ENCODE results near the gene IDUA. TPM values are rescaled to one million over a fixed set of nuclear protein-coding genes. Genes with fewer than 3 reads are reported as not detected.

Gene IDUA
- total RNA-seq, 4 donors from 2014 or later = 23.9 to 79.4 (median 52.9) TPM

DNA sequence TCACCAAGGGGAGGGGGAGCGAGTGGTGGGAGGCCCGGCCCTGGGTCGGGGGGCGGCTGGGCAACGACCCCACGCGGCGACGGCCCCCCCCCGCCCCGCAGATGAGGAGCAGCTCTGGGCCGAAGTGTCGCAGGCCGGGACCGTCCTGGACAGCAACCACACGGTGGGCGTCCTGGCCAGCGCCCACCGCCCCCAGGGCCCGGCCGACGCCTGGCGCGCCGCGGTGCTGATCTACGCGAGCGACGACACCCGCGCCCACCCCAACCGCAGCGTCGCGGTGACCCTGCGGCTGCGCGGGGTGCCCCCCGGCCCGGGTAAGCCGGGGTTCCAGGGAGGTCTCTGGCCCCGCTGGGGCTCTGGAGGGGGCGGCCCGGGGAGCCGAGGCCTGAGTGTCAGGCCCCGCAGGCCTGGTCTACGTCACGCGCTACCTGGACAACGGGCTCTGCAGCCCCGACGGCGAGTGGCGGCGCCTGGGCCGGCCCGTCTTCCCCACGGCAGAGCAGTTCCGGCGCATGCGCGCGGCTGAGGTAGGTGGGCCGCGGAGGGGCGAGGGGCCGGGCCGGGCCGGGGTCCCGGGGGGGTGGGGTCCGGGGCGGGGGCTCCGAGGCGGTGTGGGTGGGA is 15.9 kb downstream of the IDUA start:
- Histone ChIP-seq H3K27me3 (peaks cover 0 to 77% of the 10 kb centered on the region in 2 donors), H3K4me3 (no peak overlapping the region)
- WGBS, 2 donors = 10% methylated on average over 2 of the region's 75 CpGs; no CpG with 5 or more reads in 1 of the 2 donors

DNA sequence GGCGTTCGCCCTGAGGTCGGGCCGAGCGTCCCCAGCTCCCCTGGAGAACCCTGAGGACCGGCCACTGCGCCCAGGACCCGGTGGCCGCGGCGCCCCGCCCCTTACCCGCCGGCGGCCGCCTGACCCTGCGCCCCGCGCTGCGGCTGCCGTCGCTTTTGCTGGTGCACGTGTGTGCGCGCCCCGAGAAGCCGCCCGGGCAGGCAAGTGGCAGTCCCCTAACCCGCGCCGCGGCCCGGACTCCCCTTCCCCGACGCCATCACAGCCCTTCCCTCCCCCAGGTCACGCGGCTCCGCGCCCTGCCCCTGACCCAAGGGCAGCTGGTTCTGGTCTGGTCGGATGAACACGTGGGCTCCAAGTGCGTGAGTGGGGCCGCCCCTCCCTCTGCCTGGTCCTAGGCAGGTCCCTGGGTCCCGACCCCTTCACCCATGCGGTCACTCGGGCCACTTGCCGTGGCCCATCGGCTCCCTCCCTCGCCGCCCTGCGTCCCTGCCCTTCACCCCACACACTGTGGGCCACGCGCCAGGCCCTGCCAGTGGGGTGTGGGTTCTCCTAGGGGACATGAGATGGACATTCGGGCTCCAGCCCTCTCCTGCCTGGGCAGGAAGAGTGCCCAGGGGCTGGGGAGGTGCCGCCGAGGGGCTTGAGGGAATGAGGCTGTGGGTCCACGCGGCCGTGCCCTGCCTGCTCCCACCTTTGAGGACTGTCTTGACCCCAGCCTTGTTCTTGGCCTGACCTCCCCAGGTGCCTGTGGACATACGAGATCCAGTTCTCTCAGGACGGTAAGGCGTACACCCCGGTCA is 16.6 kb downstream of the IDUA start:
- H3K27ac ChIP-seq = no peak overlapping the region
- H3K27me3 ChIP-seq = peaks cover 0 to 78% of the 10 kb centered on the region in 2 donors
- WGBS, 2 donors = 26 to 38% methylated on average over 48 to 53 of the region's 63 CpGs
- peaks cover 0 to 7% (median 0%) of the 10 kb centered on the region in 3 donors for H3K36me3 ChIP-seq
- no peak for TF ChIP-seq POLR2A (IDR thresholded peaks at IDR 0.05)
- TF ChIP-seq EP300 (IDR thresholded peaks at IDR 0.05) = no peak
- TF ChIP-seq, protein P1, sequence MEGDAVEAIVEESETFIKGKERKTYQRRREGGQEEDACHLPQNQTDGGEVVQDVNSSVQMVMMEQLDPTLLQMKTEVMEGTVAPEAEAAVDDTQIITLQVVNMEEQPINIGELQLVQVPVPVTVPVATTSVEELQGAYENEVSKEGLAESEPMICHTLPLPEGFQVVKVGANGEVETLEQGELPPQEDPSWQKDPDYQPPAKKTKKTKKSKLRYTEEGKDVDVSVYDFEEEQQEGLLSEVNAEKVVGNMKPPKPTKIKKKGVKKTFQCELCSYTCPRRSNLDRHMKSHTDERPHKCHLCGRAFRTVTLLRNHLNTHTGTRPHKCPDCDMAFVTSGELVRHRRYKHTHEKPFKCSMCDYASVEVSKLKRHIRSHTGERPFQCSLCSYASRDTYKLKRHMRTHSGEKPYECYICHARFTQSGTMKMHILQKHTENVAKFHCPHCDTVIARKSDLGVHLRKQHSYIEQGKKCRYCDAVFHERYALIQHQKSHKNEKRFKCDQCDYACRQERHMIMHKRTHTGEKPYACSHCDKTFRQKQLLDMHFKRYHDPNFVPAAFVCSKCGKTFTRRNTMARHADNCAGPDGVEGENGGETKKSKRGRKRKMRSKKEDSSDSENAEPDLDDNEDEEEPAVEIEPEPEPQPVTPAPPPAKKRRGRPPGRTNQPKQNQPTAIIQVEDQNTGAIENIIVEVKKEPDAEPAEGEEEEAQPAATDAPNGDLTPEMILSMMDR (IDR thresholded peaks at IDR 0.05) = no peak
- H3K4me1 ChIP-seq = peaks cover 0 to 25% (median 6%) of the 10 kb centered on the region in 4 donors
- H3K9me3 ChIP-seq = peaks cover 0 to 5% (median 0%) of the 10 kb centered on the region in 4 donors
- H3K4me3 ChIP-seq = no peak overlapping the region
- no peak for DNase-seq (ENCODE audit: low spot score in 2 of 2)

More for the DNA sequence above, 15.9 kb downstream of the IDUA start:
- DNase-seq (ENCODE audit: low spot score in 2 of 2) = no peak
- no peak overlapping the region for H3K27ac ChIP-seq
- H3K36me3 ChIP-seq = peaks cover 0 to 7% (median 0%) of the 10 kb centered on the region in 3 donors
- TF ChIP-seq POLR2A (IDR thresholded peaks at IDR 0.05) (no peak), EP300 (IDR thresholded peaks at IDR 0.05) (no peak)
- TF ChIP-seq, protein P1 (IDR thresholded peaks at IDR 0.05) = no peak
- peaks cover 0 to 32% (median 8%) of the 10 kb centered on the region in 4 donors for H3K4me1 ChIP-seq
- peaks cover 0 to 5% (median 0%) of the 10 kb centered on the region in 4 donors for H3K9me3 ChIP-seq

DNA sequence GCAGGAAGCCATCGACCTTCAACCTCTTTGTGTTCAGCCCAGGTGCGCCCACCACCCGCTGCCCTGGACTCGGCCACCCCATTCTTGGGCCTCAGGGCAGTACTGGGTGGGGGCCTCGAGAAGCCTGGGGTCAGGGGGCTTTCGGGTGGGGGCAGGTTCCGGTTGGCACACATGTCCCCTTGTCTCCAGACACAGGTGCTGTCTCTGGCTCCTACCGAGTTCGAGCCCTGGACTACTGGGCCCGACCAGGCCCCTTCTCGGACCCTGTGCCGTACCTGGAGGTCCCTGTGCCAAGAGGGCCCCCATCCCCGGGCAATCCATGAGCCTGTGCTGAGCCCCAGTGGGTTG is 17.2 kb downstream of the IDUA start:
- Histone ChIP-seq H3K27me3 (peaks cover 0 to 84% of the 10 kb centered on the region in 2 donors), H3K36me3 (peaks cover 0 to 7% (median 0%) of the 10 kb centered on the region in 3 donors), H3K27ac (no peak overlapping the region), H3K4me3 (no peak overlapping the region), H3K9me3 (peaks cover 0 to 5% (median 0%) of the 10 kb centered on the region in 4 donors), H3K4me1 (peaks cover 0 to 27% (median 8%) of the 10 kb centered on the region in 4 donors)
- no peak for TF ChIP-seq EP300 (IDR thresholded peaks at IDR 0.05)
- WGBS, 2 donors = 86 to 92% methylated on average over 13 of the region's 13 CpGs
- DNase-seq (ENCODE audit: low spot score in 2 of 2) = no peak

DNA sequence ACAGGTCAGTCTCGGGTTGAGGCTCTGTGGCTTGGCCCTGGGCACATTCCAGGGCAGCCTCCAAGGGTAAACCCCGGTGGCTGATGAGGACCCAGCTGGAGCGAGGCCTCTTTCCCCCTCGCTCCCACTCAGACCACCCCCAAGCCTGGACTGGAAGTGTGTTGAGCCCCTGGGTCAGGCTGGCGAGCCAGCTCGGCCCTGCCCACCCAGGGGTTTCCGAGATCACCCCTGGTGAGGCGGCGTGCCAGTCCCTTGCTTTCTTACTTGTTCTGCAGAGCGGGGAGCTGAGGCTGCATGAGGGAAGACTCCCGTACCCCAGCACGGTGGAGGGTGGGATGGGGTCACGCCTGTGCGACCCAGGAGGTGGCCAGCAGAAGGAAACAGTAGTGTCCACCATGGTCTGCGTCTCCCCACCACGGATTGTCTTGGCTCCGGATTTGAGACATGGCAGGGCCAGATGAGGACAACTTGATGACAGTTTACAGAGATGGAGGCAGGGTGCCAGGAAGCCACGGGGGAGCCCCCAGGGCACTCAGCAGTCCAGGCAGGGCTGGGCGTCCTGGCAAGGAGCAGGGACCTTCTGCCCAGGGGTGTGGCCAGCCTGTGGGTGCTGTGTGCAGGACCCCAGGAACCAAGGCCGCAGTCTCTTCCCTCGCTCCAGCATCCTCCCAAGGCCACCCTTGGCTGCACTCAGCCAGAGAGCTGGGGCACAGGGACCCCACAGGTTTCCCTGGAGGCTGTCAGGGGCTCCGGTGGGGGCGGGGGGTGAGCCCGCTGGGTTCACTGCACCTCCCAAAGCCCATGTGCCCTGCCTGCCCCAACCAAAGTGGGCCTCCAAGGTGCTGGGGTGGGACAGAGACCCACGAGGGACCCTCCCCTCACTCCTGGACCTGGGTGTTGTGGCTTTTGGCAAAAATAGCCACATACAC is 18.0 kb downstream of the IDUA start:
- 65 to 77% methylated on average over 22 to 25 of the region's 25 CpGs for WGBS, 2 donors

More for the DNA sequence above, 18.0 kb downstream of the IDUA start:
- no peak for TF ChIP-seq POLR2A (IDR thresholded peaks at IDR 0.05)
- TF ChIP-seq, protein P1 (IDR thresholded peaks at IDR 0.05) = no peak
- DNase-seq (ENCODE audit: low spot score in 2 of 2) = no peak
- H3K4me3 ChIP-seq = no peak overlapping the region
- H3K9me3 ChIP-seq = peaks cover 0 to 5% (median 0%) of the 10 kb centered on the region in 4 donors
- H3K4me1 ChIP-seq = peaks cover 0 to 30% (median 10%) of the 10 kb centered on the region in 4 donors
- H3K27me3 ChIP-seq = peaks cover 0 to 85% of the 10 kb centered on the region in 2 donors
- H3K36me3 ChIP-seq = peaks cover 0 to 7% (median 0%) of the 10 kb centered on the region in 3 donors
- no peak overlapping the region for H3K27ac ChIP-seq

Measured in tibial nerve (tissue), 4 donors.